WTC11 (cell line): ENCODE results near the gene CACNA2D3. TPM values are rescaled to one million over a fixed set of nuclear protein-coding genes. Genes with fewer than 3 reads are reported as not detected.

Experiments used
- ATAC-seq: fragments of 200-7000 bp; cut with Tn5 transposase; 2 replicates; pipeline ENCODE4 v1.10.0; 2021; ENCODE audit warnings: mild to moderate bottlenecking, moderate library complexity
- CTCF ChIA-PET: fragments of 300-600 bp; sonication (Branson Sonifier 250); formaldehyde crosslinking; loops from one replicate; lab custom pipeline; 2021; ENCODE audit warnings: antibody characterized with exemption; lab: Charles Lee
- POLR2A ChIA-PET: fragments of 350-600 bp; sonication (Branson Sonifier 250); formaldehyde crosslinking; loops from one replicate; lab custom pipeline; 2021; ENCODE audit warnings: antibody characterized with exemption; lab: Charles Lee
- DNase-seq: peaks from one replicate; pipeline ENCODE4 v3.0.0; 2021; ENCODE audit warnings: low spot score
- H3K27ac Mint-ChIP-seq: 2 replicates; pipeline ENCODE4 v1.8.0; 2021; ENCODE audit warnings: mixed read lengths
- H3K27me3 Mint-ChIP-seq: 2 replicates; pipeline ENCODE4 v1.8.0; 2021; ENCODE audit warnings: low read depth, mild to moderate bottlenecking, moderate library complexity, mixed read lengths
- H3K36me3 Mint-ChIP-seq: 2 replicates; pipeline ENCODE4 v1.8.0; 2021; ENCODE audit warnings: mixed read lengths
- H3K4me1 Mint-ChIP-seq: 2 replicates; pipeline ENCODE4 v1.8.0; 2022; ENCODE audit warnings: mixed read lengths
- H3K4me3 Mint-ChIP-seq: 2 replicates; pipeline ENCODE4 v1.8.0; 2021; ENCODE audit warnings: mild to moderate bottlenecking, moderate library complexity, mixed read lengths
- H3K9me3 Mint-ChIP-seq: 2 replicates; pipeline ENCODE4 v1.8.0; 2021; ENCODE audit warnings: mixed read lengths
- ARID4B ChIP-seq: sonication (generic); formaldehyde crosslinking; IDR thresholded peaks from 2 replicates; pipeline ENCODE4 v1.8.0; 2023; ENCODE audit warnings: missing genetic modification reagents, mild to moderate bottlenecking, borderline replicate concordance
- ATF1 ChIP-seq: sonication (generic); formaldehyde crosslinking; IDR thresholded peaks from 2 replicates; pipeline ENCODE4 v1.8.1; 2023; ENCODE audit warnings: mild to moderate bottlenecking, moderate library complexity, missing genetic modification reagents
- ATF3 ChIP-seq: sonication (generic); formaldehyde crosslinking; conservative IDR thresholded peaks from 2 replicates; pipeline ENCODE4 v1.8.1; 2022; ENCODE audit warnings: mild to moderate bottlenecking, missing genetic modification reagents
- ELF4 ChIP-seq: sonication (generic); formaldehyde crosslinking; IDR thresholded peaks from 2 replicates; pipeline ENCODE4 v1.8.1; 2022; ENCODE audit warnings: low read depth, mild to moderate bottlenecking, moderate library complexity, missing genetic modification reagents
- HMGA2 ChIP-seq: fragments of 250-450 bp; sonication (Bioruptor Pico); IDR thresholded peaks from 2 replicates; pipeline ENCODE4 v1.4.0; 2021; ENCODE audit warnings: mild to moderate bottlenecking, moderate library complexity
- MYBL2 ChIP-seq: sonication (generic); formaldehyde crosslinking; IDR thresholded peaks from 2 replicates; pipeline ENCODE4 v1.8.1; 2023; ENCODE audit warnings: mild to moderate bottlenecking, moderate library complexity, missing genetic modification reagents
- NR1H2 ChIP-seq: sonication (generic); formaldehyde crosslinking; IDR thresholded peaks from 2 replicates; pipeline ENCODE4 v1.9.0; 2021; ENCODE audit warnings: mild to moderate bottlenecking, moderate library complexity, missing genetic modification reagents
- RORB ChIP-seq: fragments of 250-450 bp; sonication (Bioruptor Pico); IDR thresholded peaks from 2 replicates; pipeline ENCODE4 v1.9.0; 2021; ENCODE audit warnings: mild to moderate bottlenecking
- ZNF121 ChIP-seq: sonication (generic); formaldehyde crosslinking; IDR thresholded peaks from 2 replicates; pipeline ENCODE4 v1.8.0; 2023; ENCODE audit warnings: missing genetic modification reagents
- ZNF138 ChIP-seq: sonication (generic); formaldehyde crosslinking; conservative IDR thresholded peaks from 2 replicates; pipeline ENCODE4 v1.8.1; 2022; ENCODE audit warnings: mild to moderate bottlenecking, moderate library complexity, missing genetic modification reagents
- ZNF532 ChIP-seq: fragments of 250-450 bp; sonication (Bioruptor Pico); IDR thresholded peaks from 2 replicates; pipeline ENCODE4 v1.9.0; 2021; ENCODE audit warnings: mild to moderate bottlenecking, borderline replicate concordance
- total RNA-seq: library from RNA; stranded (reverse); gene quantifications from 3 replicates; pipeline ENCODE4 v1.2.3, GENCODE V29; 2021
- TF ChIP-seq, protein P1 (sequence below): sonication (generic); formaldehyde crosslinking; IDR thresholded peaks from 2 replicates; pipeline ENCODE4 v1.8.1; 2023; ENCODE audit warnings: mild to moderate bottlenecking, missing genetic modification reagents
- TF ChIP-seq, protein P2 (sequence below): sonication (generic); formaldehyde crosslinking; IDR thresholded peaks from 2 replicates; pipeline ENCODE4 v1.8.1; 2022; ENCODE audit warnings: mild to moderate bottlenecking, missing genetic modification reagents, moderate library complexity, borderline replicate concordance

The CACNA2D3 gene
- total RNA-seq, 1 experiment from 2014 or later = 5.0 TPM

DNA sequence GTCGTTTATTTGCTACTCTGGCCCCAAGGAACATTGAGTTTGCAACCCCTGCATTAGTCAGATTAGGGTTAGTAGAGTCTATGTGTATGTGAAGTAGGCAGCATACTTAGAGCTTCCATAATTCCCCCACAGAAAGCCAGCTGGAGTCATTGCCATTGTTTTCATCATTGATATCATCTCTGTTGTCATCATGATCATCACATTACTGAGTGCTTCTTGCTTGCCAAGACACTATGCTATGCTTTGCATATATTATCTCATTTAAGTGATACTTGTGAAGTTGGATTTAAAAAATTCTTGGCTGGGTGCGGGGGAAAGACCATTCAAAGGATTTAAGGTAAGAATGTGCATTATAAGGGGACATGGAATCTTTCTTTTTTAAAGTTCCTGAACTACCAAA lies 209.0 kb downstream of the CACNA2D3 start (continued):
- no peak for TF ChIP-seq ZNF532 (CRISPR knock-in tag)

- TF ChIP-seq, protein P1, sequence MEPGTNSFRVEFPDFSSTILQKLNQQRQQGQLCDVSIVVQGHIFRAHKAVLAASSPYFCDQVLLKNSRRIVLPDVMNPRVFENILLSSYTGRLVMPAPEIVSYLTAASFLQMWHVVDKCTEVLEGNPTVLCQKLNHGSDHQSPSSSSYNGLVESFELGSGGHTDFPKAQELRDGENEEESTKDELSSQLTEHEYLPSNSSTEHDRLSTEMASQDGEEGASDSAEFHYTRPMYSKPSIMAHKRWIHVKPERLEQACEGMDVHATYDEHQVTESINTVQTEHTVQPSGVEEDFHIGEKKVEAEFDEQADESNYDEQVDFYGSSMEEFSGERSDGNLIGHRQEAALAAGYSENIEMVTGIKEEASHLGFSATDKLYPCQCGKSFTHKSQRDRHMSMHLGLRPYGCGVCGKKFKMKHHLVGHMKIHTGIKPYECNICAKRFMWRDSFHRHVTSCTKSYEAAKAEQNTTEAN (CRISPR knock-in tag) = no peak
- no peak for TF ChIP-seq ARID4B
- DNase-seq (no peak), ATAC-seq (no peak)
- peaks cover under 1% of the 10 kb centered on the region; the same call in 1 of the 2 replicates for H3K4me1 Mint-ChIP-seq
- POLR2A ChIA-PET = no interaction called here
- CTCF ChIA-PET = no interaction called here
- no peak overlapping the region for H3K4me3 Mint-ChIP-seq
- no peaks in the 10 kb centered on the region for H3K36me3 Mint-ChIP-seq
- no peaks in the 10 kb centered on the region for H3K9me3 Mint-ChIP-seq
- H3K27me3 Mint-ChIP-seq = no peaks in the 10 kb centered on the region
- no peak overlapping the region for H3K27ac Mint-ChIP-seq
Observed at GRCh38 chr3:54337846-54338245, 215.5 kb downstream of the CACNA2D3 start.

GRCh38 chr3:54339608-54340007 lies 217.3 kb downstream of the CACNA2D3 start:
- Mint-ChIP-seq H3K27ac (no peak overlapping the region), H3K36me3 (no peaks in the 10 kb centered on the region), H3K9me3 (no peaks in the 10 kb centered on the region), H3K4me1 (peaks cover 14% of the 10 kb centered on the region), H3K27me3 (no peaks in the 10 kb centered on the region), H3K4me3 (no peak overlapping the region)
- no peak for DNase-seq
- ATAC-seq = no peak
- ChIA-PET POLR2A (no interaction called here), CTCF (no interaction called here)
- TF ChIP-seq, protein P1 (CRISPR knock-in tag) = no peak
- TF ChIP-seq, protein P2, sequence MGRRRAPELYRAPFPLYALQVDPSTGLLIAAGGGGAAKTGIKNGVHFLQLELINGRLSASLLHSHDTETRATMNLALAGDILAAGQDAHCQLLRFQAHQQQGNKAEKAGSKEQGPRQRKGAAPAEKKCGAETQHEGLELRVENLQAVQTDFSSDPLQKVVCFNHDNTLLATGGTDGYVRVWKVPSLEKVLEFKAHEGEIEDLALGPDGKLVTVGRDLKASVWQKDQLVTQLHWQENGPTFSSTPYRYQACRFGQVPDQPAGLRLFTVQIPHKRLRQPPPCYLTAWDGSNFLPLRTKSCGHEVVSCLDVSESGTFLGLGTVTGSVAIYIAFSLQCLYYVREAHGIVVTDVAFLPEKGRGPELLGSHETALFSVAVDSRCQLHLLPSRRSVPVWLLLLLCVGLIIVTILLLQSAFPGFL = no peak
- no peak for TF ChIP-seq NR1H2
- TF ChIP-seq ATF1 (CRISPR knock-in tag) = no peak
- TF ChIP-seq ZNF138 (CRISPR knock-in tag) = no peak
- TF ChIP-seq MYBL2 (CRISPR knock-in tag) = no peak
- no peak for TF ChIP-seq RORB (CRISPR knock-in tag)
- TF ChIP-seq ELF4 (CRISPR knock-in tag) = no peak
- no peak for TF ChIP-seq ZNF121
- no peak for TF ChIP-seq HMGA2 (CRISPR knock-in tag)
- no peak for TF ChIP-seq ATF3 (CRISPR knock-in tag)
- no peak for TF ChIP-seq ZNF532 (CRISPR knock-in tag)
